Neuron (in vitro differentiated cells): ENCODE measurements around the gene RAD51B.
A peak's percentile ranks its signal among the peaks of the same experiment; 100 is the strongest.

Source experiments
- H2AFZ ChIP-seq: one replicate; pipeline ENCODE4 v1.6.1; 2013; ENCODE audit warnings: low read depth, mild to moderate bottlenecking, inconsistent platforms, low read length, moderate library complexity
- H3K27me3 ChIP-seq: one replicate; pipeline ENCODE4 v1.6.1; 2013; ENCODE audit warnings: low read length; ENCODE audit not compliant: insufficient read depth
- H3K36me3 ChIP-seq: one replicate; pipeline ENCODE4 v1.6.1; 2013; ENCODE audit warnings: low read length; ENCODE audit not compliant: insufficient read depth
- H3K4me1 ChIP-seq: one replicate; pipeline ENCODE4 v1.6.1; 2013; ENCODE audit warnings: low read length; ENCODE audit not compliant: insufficient read depth
- H3K4me3 ChIP-seq: 2 replicates; pipeline ENCODE4 v1.5.1; 2013; ENCODE audit warnings: mild to moderate bottlenecking, low read length, moderate library complexity
- H3K9me3 ChIP-seq: one replicate; pipeline ENCODE4 v1.6.1; 2013; ENCODE audit warnings: low read length

RAD51B gene

GRCh38 chr14:68363843-68364767, 544.5 kb downstream of the RAD51B start:
- Histone ChIP-seq H3K36me3 (no peaks in the 10 kb centered on the region), H3K4me1 (peaks cover 50% of the 10 kb centered on the region), H3K27me3 (no peaks in the 10 kb centered on the region), H2AFZ (no peak overlapping the region), H3K9me3 (no peaks in the 10 kb centered on the region), H3K4me3 (peak overlapping the region; percentile 11)

- no peak overlapping the region for H3K4me3 ChIP-seq
- peaks cover 46% of the 10 kb centered on the region for H3K4me1 ChIP-seq
- H3K27me3 ChIP-seq = no peaks in the 10 kb centered on the region
- no peaks in the 10 kb centered on the region for H3K36me3 ChIP-seq
- no peak overlapping the region for H2AFZ ChIP-seq
- no peaks in the 10 kb centered on the region for H3K9me3 ChIP-seq
Measured at GRCh38 chr14:68364792-68365192, 545.2 kb downstream of the RAD51B start.

- Histone ChIP-seq H2AFZ (no peak overlapping the region), H3K9me3 (no peaks in the 10 kb centered on the region), H3K27me3 (no peaks in the 10 kb centered on the region), H3K4me3 (no peak overlapping the region), H3K4me1 (peaks cover 46% of the 10 kb centered on the region), H3K36me3 (no peaks in the 10 kb centered on the region)
Measured at GRCh38 chr14:68365228-68365627, 545.6 kb downstream of the RAD51B start.

- Histone ChIP-seq H3K4me3 (no peak overlapping the region), H3K36me3 (no peaks in the 10 kb centered on the region), H3K9me3 (no peaks in the 10 kb centered on the region), H3K27me3 (no peaks in the 10 kb centered on the region), H3K4me1 (peaks cover 48% of the 10 kb centered on the region), H2AFZ (no peak overlapping the region)
Measured at GRCh38 chr14:68366656-68367055, 547.1 kb downstream of the RAD51B start.

GRCh38 chr14:68367536-68367935, 548.0 kb downstream of the RAD51B start:
- Histone ChIP-seq H3K36me3 (no peaks in the 10 kb centered on the region), H2AFZ (no peak overlapping the region), H3K4me1 (peaks cover 56% of the 10 kb centered on the region), H3K4me3 (no peak overlapping the region), H3K27me3 (no peaks in the 10 kb centered on the region), H3K9me3 (no peaks in the 10 kb centered on the region)

GRCh38 chr14:68368850-68369249, 549.3 kb downstream of the RAD51B start:
- no peaks in the 10 kb centered on the region for H3K9me3 ChIP-seq
- no peak overlapping the region for H3K4me3 ChIP-seq

GRCh38 chr14:68369281-68370056, 549.9 kb downstream of the RAD51B start:
- H3K27me3 ChIP-seq = no peaks in the 10 kb centered on the region
- H2AFZ ChIP-seq = no peak overlapping the region
- H3K36me3 ChIP-seq = no peaks in the 10 kb centered on the region
- H3K4me1 ChIP-seq = peaks cover 45% of the 10 kb centered on the region
- no peaks in the 10 kb centered on the region for H3K9me3 ChIP-seq
- H3K4me3 ChIP-seq = no peak overlapping the region

More at GRCh38 chr14:68368850-68369249, 549.3 kb downstream of the RAD51B start:
- H3K4me1 ChIP-seq = peaks cover 49% of the 10 kb centered on the region
- H2AFZ ChIP-seq = no peak overlapping the region
- no peaks in the 10 kb centered on the region for H3K36me3 ChIP-seq
- H3K27me3 ChIP-seq = no peaks in the 10 kb centered on the region

- H3K27me3 ChIP-seq = no peaks in the 10 kb centered on the region
- no peaks in the 10 kb centered on the region for H3K36me3 ChIP-seq
- no peak overlapping the region for H2AFZ ChIP-seq
Measured at GRCh38 chr14:68370057-68370360, 550.4 kb downstream of the RAD51B start.

GRCh38 chr14:68372368-68372767, 552.8 kb downstream of the RAD51B start:
- H3K27me3 ChIP-seq = no peaks in the 10 kb centered on the region

More at GRCh38 chr14:68370057-68370360, 550.4 kb downstream of the RAD51B start:
- H3K9me3 ChIP-seq = no peaks in the 10 kb centered on the region
- no peak overlapping the region for H3K4me3 ChIP-seq
- H3K4me1 ChIP-seq = peaks cover 39% of the 10 kb centered on the region

GRCh38 chr14:68373124-68373646, 553.6 kb downstream of the RAD51B start:
- no peaks in the 10 kb centered on the region for H3K36me3 ChIP-seq
- no peak overlapping the region for H2AFZ ChIP-seq

More at GRCh38 chr14:68372368-68372767, 552.8 kb downstream of the RAD51B start:
- no peak overlapping the region for H2AFZ ChIP-seq
- no peaks in the 10 kb centered on the region for H3K36me3 ChIP-seq
- H3K4me1 ChIP-seq = peaks cover 21% of the 10 kb centered on the region
- H3K9me3 ChIP-seq = no peaks in the 10 kb centered on the region
- H3K4me3 ChIP-seq = no peak overlapping the region

GRCh38 chr14:68373847-68374444, 554.4 kb downstream of the RAD51B start:
- H3K4me1 ChIP-seq = peaks cover 24% of the 10 kb centered on the region
- H3K4me3 ChIP-seq = no peak overlapping the region
- no peaks in the 10 kb centered on the region for H3K27me3 ChIP-seq
- no peaks in the 10 kb centered on the region for H3K36me3 ChIP-seq
- H2AFZ ChIP-seq = no peak overlapping the region
- no peaks in the 10 kb centered on the region for H3K9me3 ChIP-seq

More at GRCh38 chr14:68373124-68373646, 553.6 kb downstream of the RAD51B start:
- H3K4me1 ChIP-seq = peaks cover 24% of the 10 kb centered on the region
- no peaks in the 10 kb centered on the region for H3K27me3 ChIP-seq
- no peak overlapping the region for H3K4me3 ChIP-seq
- no peaks in the 10 kb centered on the region for H3K9me3 ChIP-seq

- H3K9me3 ChIP-seq = no peaks in the 10 kb centered on the region
- peaks cover 24% of the 10 kb centered on the region for H3K4me1 ChIP-seq
- H3K4me3 ChIP-seq = no peak overlapping the region
- H3K27me3 ChIP-seq = no peaks in the 10 kb centered on the region
- H3K36me3 ChIP-seq = no peaks in the 10 kb centered on the region
- no peak overlapping the region for H2AFZ ChIP-seq
Measured at GRCh38 chr14:68374682-68375081, 555.1 kb downstream of the RAD51B start.

GRCh38 chr14:68375376-68375775, 555.8 kb downstream of the RAD51B start:
- peaks cover 24% of the 10 kb centered on the region for H3K4me1 ChIP-seq
- H3K36me3 ChIP-seq = no peaks in the 10 kb centered on the region
- H3K9me3 ChIP-seq = no peaks in the 10 kb centered on the region
- H2AFZ ChIP-seq = no peak overlapping the region
- H3K4me3 ChIP-seq = no peak overlapping the region
- no peaks in the 10 kb centered on the region for H3K27me3 ChIP-seq
